H1 (cell line): ENCODE measurements around the gene TAPBPL. TPM values are rescaled to one million over a fixed set of nuclear protein-coding genes. Genes with fewer than 3 reads are reported as not detected.

ENCODE experiments used
- CHD7 ChIP-seq: fragments of 300-600 bp; sonication (generic); IDR thresholded peaks from 2 replicates; pipeline ENCODE4 v1.7.1; 2012; ENCODE audit warnings: low read length, moderate library complexity, mild to moderate bottlenecking, inconsistent platforms; ENCODE audit not compliant: insufficient replicate concordance
- CTCF ChIP-seq, 3 experiments: IDR thresholded peaks; 1 replicate in 2 of 3; 2 replicates in 1 of 3; pipeline versions ENCODE4 v1.5.1 to v1.6.1; 2011; ENCODE audit warnings: low read length in 3 of 3, mild to moderate bottlenecking in 3 of 3, inconsistent platforms in 2 of 3, low read depth in 1 of 3, moderate library complexity in 1 of 3; ENCODE audit not compliant: insufficient read depth in 1 of 3; ENCODE audit errors: control extremely low read depth in 1 of 3
- RAD21 ChIP-seq, 2 experiments: IDR thresholded peaks in 1 of 2; conservative IDR thresholded peaks in 1 of 2; 2 replicates each; pipeline ENCODE4 v1.6.1; 2011; ENCODE audit warnings: low read depth in 2 of 2, low read length in 2 of 2, improper control_type of control experiment in 1 of 2, inconsistent platforms in 1 of 2, mild to moderate bottlenecking in 1 of 2, moderate library complexity in 1 of 2
- polyA plus RNA-seq, 7 experiments: library from polyadenylated mRNA; depleted of rRNA in 3 of 7; stranded (reverse) in 5 of 7; unstranded in 2 of 7; fragments of >200 nt in 5 of 7; fragments of 200-250 nt in 2 of 7; gene quantifications; 1 replicate in 5 of 7; 2 replicates in 1 of 7; 4 replicates in 1 of 7; pipeline versions ENCODE4 v1.2.1 to v1.2.3, GENCODE V29; 2011 to 2013; ENCODE audit warnings: missing spikeins in 2 of 7, mixed read lengths in 2 of 7
- total RNA-seq: library from RNA; stranded (reverse); fragmentation: NEBNext Ultra II Directional; extraction: Animal tissue kit (Norgen Biotek cat#: 25700); gene quantifications from 2 replicates; pipeline ENCODE4 v1.2.1, GENCODE V29; 2021

The TAPBPL gene
- total and polyA plus RNA-seq, 2 of the 8 experiments (the other 6 are each of a cell fraction or from before 2014, with no cell fraction given), result 0.61 to 1.5 TPM

GRCh38 chr12:6465467-6466183, 13.8 kb downstream of the TAPBPL start (continued):
- TF ChIP-seq CTCF (IDR thresholded peaks at IDR 0.05; ENCODE audit: control extremely low read depth in 1 of 3, insufficient read depth in 1 of 3, low read depth in 1 of 3, low read length in 3 of 3) (peak in 2 of 3 experiments; percentile 90 to 95; a peak in 3 of 4 replicates), RAD21 (IDR thresholded peaks at IDR 0.05 in 1 of 2, conservative IDR thresholded peaks at IDR 0.05 in 1 of 2; ENCODE audit: low read depth in 2 of 2, low read length in 2 of 2) (peak; percentile 99 to 100), CHD7 (no peak)
